ENCODE measurements around the gene FREY1.

GRCh38 chr11:45942381-45942780, 35.3 kb upstream of the FREY1 start:
- no peak for TF ChIP-seq POLR2AphosphoS5 (IDR thresholded peaks at IDR 0.05; ENCODE audit: insufficient read depth, low read depth, low read length)
- TF ChIP-seq, protein P1, sequence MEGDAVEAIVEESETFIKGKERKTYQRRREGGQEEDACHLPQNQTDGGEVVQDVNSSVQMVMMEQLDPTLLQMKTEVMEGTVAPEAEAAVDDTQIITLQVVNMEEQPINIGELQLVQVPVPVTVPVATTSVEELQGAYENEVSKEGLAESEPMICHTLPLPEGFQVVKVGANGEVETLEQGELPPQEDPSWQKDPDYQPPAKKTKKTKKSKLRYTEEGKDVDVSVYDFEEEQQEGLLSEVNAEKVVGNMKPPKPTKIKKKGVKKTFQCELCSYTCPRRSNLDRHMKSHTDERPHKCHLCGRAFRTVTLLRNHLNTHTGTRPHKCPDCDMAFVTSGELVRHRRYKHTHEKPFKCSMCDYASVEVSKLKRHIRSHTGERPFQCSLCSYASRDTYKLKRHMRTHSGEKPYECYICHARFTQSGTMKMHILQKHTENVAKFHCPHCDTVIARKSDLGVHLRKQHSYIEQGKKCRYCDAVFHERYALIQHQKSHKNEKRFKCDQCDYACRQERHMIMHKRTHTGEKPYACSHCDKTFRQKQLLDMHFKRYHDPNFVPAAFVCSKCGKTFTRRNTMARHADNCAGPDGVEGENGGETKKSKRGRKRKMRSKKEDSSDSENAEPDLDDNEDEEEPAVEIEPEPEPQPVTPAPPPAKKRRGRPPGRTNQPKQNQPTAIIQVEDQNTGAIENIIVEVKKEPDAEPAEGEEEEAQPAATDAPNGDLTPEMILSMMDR (IDR thresholded peaks at IDR 0.05; ENCODE audit: extremely low read depth in 1 of 2, insufficient read depth in 1 of 2, low read depth in 1 of 2, low read length in 2 of 2), result no peak
